Liver (tissue), 9 donors: ENCODE data around the gene CABLES1. TPM values are rescaled to one million over a fixed set of nuclear protein-coding genes. Genes with fewer than 3 reads are reported as not detected.

Source experiments
- DNase-seq: peaks from one replicate; pipeline ENCODE4 v3.0.0-alpha.2; 2017; ENCODE audit warnings: low spot score
- H3K27ac ChIP-seq, 2 donors: one replicate each; pipeline ENCODE4 v1.7.0; 2013; ENCODE audit warnings: inconsistent platforms in 2 of 2, low read length in 2 of 2, control low read depth in 1 of 2, low read depth in 1 of 2, mild to moderate bottlenecking in 1 of 2
- H3K27me3 ChIP-seq, 4 donors: one replicate each; pipeline versions ENCODE4 v1.6.1 to v1.7.0; 2013; ENCODE audit warnings: low read length in 3 of 4, inconsistent platforms in 1 of 4, mild to moderate bottlenecking in 1 of 4, moderate library complexity in 1 of 4; ENCODE audit not compliant: control insufficient read depth in 4 of 4, insufficient read depth in 4 of 4
- H3K36me3 ChIP-seq, 4 donors: one replicate each; pipeline versions ENCODE4 v1.6.1 to v1.7.0; 2013; ENCODE audit warnings: low read length in 3 of 4, mild to moderate bottlenecking in 3 of 4, low read depth in 1 of 4, moderate library complexity in 1 of 4; ENCODE audit not compliant: control insufficient read depth in 4 of 4, insufficient read depth in 3 of 4
- H3K4me1 ChIP-seq, 4 donors: one replicate each; pipeline versions ENCODE4 v1.6.1 to v1.7.0; 2013; ENCODE audit warnings: low read length in 3 of 4, mild to moderate bottlenecking in 3 of 4, moderate library complexity in 1 of 4; ENCODE audit not compliant: control insufficient read depth in 4 of 4, insufficient read depth in 4 of 4
- H3K4me3 ChIP-seq, 3 donors: one replicate each; pipeline versions ENCODE4 v1.6.1 to v1.7.0; 2013; ENCODE audit warnings: low read length in 3 of 3, control low read depth in 1 of 3, low read depth in 1 of 3, mild to moderate bottlenecking in 1 of 3
- H3K9ac ChIP-seq, 2 donors: one replicate each; pipeline ENCODE4 v1.7.0; 2013; ENCODE audit warnings: low read length in 2 of 2, mild to moderate bottlenecking in 2 of 2, moderate library complexity in 2 of 2, control low read depth in 1 of 2, low read depth in 1 of 2
- H3K9me3 ChIP-seq, 4 donors: one replicate each; pipeline versions ENCODE4 v1.6.1 to v1.7.0; 2013; ENCODE audit warnings: low read length in 3 of 4; ENCODE audit not compliant: control insufficient read depth in 4 of 4
- ATF3 ChIP-seq: IDR thresholded peaks from 2 replicates; pipeline ENCODE4 v1.6.1; 2016; ENCODE audit warnings: antibody characterized with exemption
- CTCF ChIP-seq: fragments of 150-350 bp; IDR thresholded peaks from 2 replicates; pipeline ENCODE4 v1.5.1; 2017; ENCODE audit warnings: improper control_type of control experiment, low read depth, low read length; ENCODE audit not compliant: missing input control
- EGR1 ChIP-seq, 2 donors: IDR thresholded peaks; 2 replicates each; pipeline ENCODE4 v1.6.1; 2016 to 2018; ENCODE audit warnings: antibody characterized with exemption in 2 of 2, low read depth in 2 of 2
- FOXA1 ChIP-seq: IDR thresholded peaks from 2 replicates; pipeline ENCODE4 v1.6.1; 2016; ENCODE audit warnings: antibody characterized with exemption
- FOXA2 ChIP-seq: IDR thresholded peaks from 2 replicates; pipeline ENCODE4 v1.6.1; 2016; ENCODE audit warnings: antibody characterized with exemption
- HNF4A ChIP-seq, 2 donors: conservative IDR thresholded peaks; 2 replicates each; pipeline ENCODE4 v1.6.1; 2016; ENCODE audit warnings: antibody characterized with exemption in 2 of 2, mild to moderate bottlenecking in 2 of 2
- HNF4G ChIP-seq: IDR thresholded peaks from 2 replicates; pipeline ENCODE4 v1.6.1; 2016; ENCODE audit warnings: antibody characterized with exemption
- JUND ChIP-seq, 2 donors: IDR thresholded peaks; 2 replicates each; pipeline ENCODE4 v1.6.1; 2016; ENCODE audit warnings: antibody characterized with exemption in 2 of 2
- NR2F2 ChIP-seq: IDR thresholded peaks from 2 replicates; pipeline ENCODE4 v1.6.1; 2016; ENCODE audit warnings: antibody characterized with exemption
- RAD21 ChIP-seq, 2 donors: IDR thresholded peaks; 2 replicates each; pipeline ENCODE4 v1.6.1; 2016; ENCODE audit warnings: antibody characterized with exemption in 2 of 2, mild to moderate bottlenecking in 2 of 2
- RXRA ChIP-seq, 2 donors: IDR thresholded peaks; 2 replicates each; pipeline ENCODE4 v1.6.1; 2017 to 2018; ENCODE audit warnings: antibody characterized with exemption in 2 of 2, mild to moderate bottlenecking in 1 of 2
- SP1 ChIP-seq: IDR thresholded peaks from 2 replicates; pipeline ENCODE4 v1.6.1; 2018; ENCODE audit warnings: antibody characterized with exemption, mild to moderate bottlenecking
- TAF1 ChIP-seq: conservative IDR thresholded peaks from 2 replicates; pipeline ENCODE4 v1.6.1; 2016; ENCODE audit warnings: antibody characterized with exemption, mild to moderate bottlenecking
- YY1 ChIP-seq: IDR thresholded peaks from 2 replicates; pipeline ENCODE4 v1.6.1; 2016; ENCODE audit warnings: antibody characterized with exemption, mild to moderate bottlenecking
- ZBTB33 ChIP-seq: IDR thresholded peaks from 2 replicates; pipeline ENCODE4 v1.6.1; 2016; ENCODE audit warnings: antibody characterized with exemption
- WGBS: extraction: QIAGEN DNeasy Blood & Tissue Kit; methylation state at CpG from one replicate; pipeline ENCODE4 v1.1.7; 2013; 5-methylcytosine and 5-hydroxymethylcytosine counted together
- polyA plus RNA-seq, 2 donors: library from polyadenylated mRNA; stranded (reverse) in 1 of 2; unstranded in 1 of 2; fragments of 200-250 nt in 1 of 2; fragments of >200 nt in 1 of 2; fragmentation: Nextera tagmentation in 1 of 2; extraction: Ambion mirVana in 1 of 2; gene quantifications; one replicate each; pipeline versions ENCODE4 v1.2.1 to v1.2.3, GENCODE V29; 2013 to 2015
- total RNA-seq, 2 donors: library from RNA; depleted of rRNA; stranded (reverse); fragments of >200 nt; gene quantifications; one replicate each; pipeline ENCODE4 v1.2.3, GENCODE V29; 2014
- donor health status: healthy.
- donor health status: healthy.
- donor health status: healthy.
- donor health status: healthy.
- donor health status: healthy.

Gene CABLES1
- total and polyA plus RNA-seq, 4 donors = 3.3 to 8.9 (median 4.5) TPM

DNA sequence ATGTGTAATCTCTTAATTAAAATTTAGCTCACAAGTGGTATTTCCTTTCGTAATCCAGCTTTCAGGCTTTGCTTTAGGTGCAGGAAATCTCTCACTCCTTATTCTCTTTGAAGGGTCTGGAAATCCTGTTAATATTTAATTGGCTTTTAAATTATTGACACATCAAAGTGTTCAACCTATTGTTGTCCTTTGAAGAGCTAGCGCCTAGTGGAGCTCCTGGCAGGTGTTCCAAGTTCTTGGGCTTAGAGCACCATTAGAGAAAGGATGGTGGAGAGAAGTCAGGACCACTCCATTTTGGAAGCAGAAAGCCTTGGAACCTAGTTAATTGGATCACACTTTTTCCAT, 92.4 kb downstream of the CABLES1 start:
- Histone ChIP-seq H3K36me3 (peaks cover 0 to 2% (median 0%) of the 10 kb centered on the region in 4 donors), H3K4me3 (no peak overlapping the region), H3K9ac (no peak overlapping the region), H3K27me3 (no peaks in the 10 kb centered on the region), H3K27ac (peak overlapping the region; percentile 44 to 46), H3K9me3 (no peaks in the 10 kb centered on the region), H3K4me1 (no peaks in the 10 kb centered on the region)
- TF ChIP-seq EGR1 (IDR thresholded peaks at IDR 0.05; ENCODE audit: low read depth in 2 of 2) (no peak), NR2F2 (no peak), HNF4A (conservative IDR thresholded peaks at IDR 0.05) (no peak), RAD21 (IDR thresholded peaks at IDR 0.05) (no peak), FOXA2 (no peak), JUND (IDR thresholded peaks at IDR 0.05) (no peak), RXRA (IDR thresholded peaks at IDR 0.05) (no peak)
- WGBS = 78% methylated on average over 2 of the region's 2 CpGs
- no peak for DNase-seq

DNA sequence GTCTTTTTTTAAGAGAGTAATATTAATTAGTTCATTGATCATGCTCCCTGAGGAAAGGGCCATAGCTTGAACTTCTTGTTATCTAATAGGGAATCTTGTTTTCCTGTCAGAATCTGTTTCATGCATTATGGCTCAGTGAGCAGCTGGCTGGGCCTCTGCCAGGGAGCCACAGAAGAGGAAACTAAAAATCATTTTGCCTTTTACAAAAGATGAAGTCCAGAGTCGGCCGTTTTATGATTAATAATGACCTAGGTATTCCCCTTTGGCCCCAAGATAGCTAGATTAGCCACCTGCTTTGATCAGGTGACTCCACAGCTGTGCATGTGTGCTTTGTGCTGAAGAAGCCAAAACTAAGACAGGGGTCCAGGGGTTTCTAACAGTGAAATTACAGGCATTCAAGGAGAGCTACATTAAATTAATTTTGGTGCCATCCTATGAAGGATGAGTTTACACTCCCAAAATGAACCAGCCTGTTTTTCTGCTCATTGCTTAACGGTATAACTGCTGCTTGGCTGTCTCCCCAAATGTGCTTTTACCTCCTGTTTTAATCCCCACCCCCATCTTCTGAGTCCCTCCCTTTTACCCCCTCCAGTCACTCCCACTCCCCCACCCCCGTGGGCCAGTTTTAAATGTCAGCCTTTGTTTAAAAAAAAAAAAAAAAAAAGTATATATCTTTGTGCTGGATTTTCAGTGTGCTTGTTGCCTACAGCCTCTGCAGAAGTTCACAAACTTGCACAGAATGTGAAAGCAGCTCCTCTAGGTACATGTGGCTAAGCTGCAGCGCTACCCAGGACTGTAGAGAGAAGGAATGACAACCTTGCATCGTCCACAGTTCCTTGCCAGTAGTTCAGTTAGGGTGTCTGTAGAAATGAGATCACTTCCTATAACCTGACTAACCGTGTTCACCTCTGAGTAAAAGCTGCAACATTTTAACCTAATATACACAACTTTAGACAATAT, 93.1 kb downstream of the CABLES1 start:
- Histone ChIP-seq H3K4me3 (no peak overlapping the region), H3K36me3 (peaks cover 0 to 1% (median 0%) of the 10 kb centered on the region in 4 donors), H3K9me3 (no peaks in the 10 kb centered on the region), H3K27ac (peak overlapping the region; percentile 44 to 46), H3K4me1 (no peaks in the 10 kb centered on the region), H3K27me3 (no peaks in the 10 kb centered on the region), H3K9ac (no peak overlapping the region)
- no peak for DNase-seq
- TF ChIP-seq JUND (IDR thresholded peaks at IDR 0.05) (no peak), SP1 (no peak), TAF1 (no peak), HNF4A (conservative IDR thresholded peaks at IDR 0.05) (no peak), FOXA1 (no peak), HNF4G (no peak), RAD21 (IDR thresholded peaks at IDR 0.05) (no peak), CTCF (no peak), EGR1 (IDR thresholded peaks at IDR 0.05; ENCODE audit: low read depth in 2 of 2) (no peak), ZBTB33 (no peak), YY1 (no peak), ATF3 (no peak), RXRA (IDR thresholded peaks at IDR 0.05) (no peak)
- WGBS = 63% methylated on average over 7 of the region's 7 CpGs
